ENCODE data around the gene REV3L.

GRCh38 chr6:111411978-111412566 is 70.9 kb downstream of the REV3L start:
- TF ChIP-seq CTCF (IDR thresholded peaks at IDR 0.05; ENCODE audit: low read depth, low read length) (no peak), EZH2phosphoT487 (IDR thresholded peaks at IDR 0.05; ENCODE audit: low read depth) (no peak)

All from OCI-LY3 (cell line).